Activated CD8-positive, alpha-beta T cell treated with anti-CD3 and anti-CD28 coated beads, Interleukin-2, amount 10 ng/mL, durations not matched to agents 7 days and 5 days (primary cell): Measurements from ENCODE around the gene TRMT44. TPM values are rescaled to one million over a fixed set of nuclear protein-coding genes. Genes with fewer than 3 reads are reported as not detected.

Experiments
- ATAC-seq: fragments of 150-1000 bp; cut with Tn5 transposase; one replicate; pipeline ENCODE4 v1.10.0; 2021; ENCODE audit warnings: moderate library complexity
- CTCF ChIA-PET: fragments of 350-600 bp; sonication (Branson Sonifier 250); formaldehyde crosslinking; loops from one replicate; lab custom pipeline; 2021; ENCODE audit warnings: antibody characterized with exemption; lab: Charles Lee
- POLR2A ChIA-PET: fragments of 350-600 bp; sonication (Branson Sonifier 250); formaldehyde crosslinking; loops from one replicate; lab custom pipeline; 2021; ENCODE audit warnings: antibody characterized with exemption; lab: Charles Lee
- DNase-seq: peaks from one replicate; pipeline ENCODE4 v3.0.0-alpha.2; 2020
- H3K27ac Mint-ChIP-seq: one replicate; pipeline ENCODE4 v1.8.0; 2021; ENCODE audit warnings: mild to moderate bottlenecking, mixed read lengths
- H3K27me3 Mint-ChIP-seq: one replicate; pipeline ENCODE4 v1.8.0; 2021; ENCODE audit warnings: low read depth, mixed read lengths
- H3K36me3 Mint-ChIP-seq: one replicate; pipeline ENCODE4 v1.8.0; 2021; ENCODE audit warnings: low read depth, mixed read lengths
- H3K4me1 Mint-ChIP-seq: one replicate; pipeline ENCODE4 v1.8.0; 2021; ENCODE audit warnings: low read depth, mixed read lengths
- H3K4me3 Mint-ChIP-seq: one replicate; pipeline ENCODE4 v1.8.0; 2021; ENCODE audit warnings: mild to moderate bottlenecking, mixed read lengths
- H3K9me3 Mint-ChIP-seq: one replicate; pipeline ENCODE4 v1.8.0; 2022; ENCODE audit warnings: mixed read lengths; ENCODE audit not compliant: insufficient read depth
- total RNA-seq, 2 experiments: library from RNA; stranded (reverse); gene quantifications; one replicate each; pipeline ENCODE4 v1.2.3, GENCODE V29; 2021

TRMT44 gene
- total RNA-seq, 2 experiments from 2014 or later, result 18.5 to 22.2 TPM

DNA sequence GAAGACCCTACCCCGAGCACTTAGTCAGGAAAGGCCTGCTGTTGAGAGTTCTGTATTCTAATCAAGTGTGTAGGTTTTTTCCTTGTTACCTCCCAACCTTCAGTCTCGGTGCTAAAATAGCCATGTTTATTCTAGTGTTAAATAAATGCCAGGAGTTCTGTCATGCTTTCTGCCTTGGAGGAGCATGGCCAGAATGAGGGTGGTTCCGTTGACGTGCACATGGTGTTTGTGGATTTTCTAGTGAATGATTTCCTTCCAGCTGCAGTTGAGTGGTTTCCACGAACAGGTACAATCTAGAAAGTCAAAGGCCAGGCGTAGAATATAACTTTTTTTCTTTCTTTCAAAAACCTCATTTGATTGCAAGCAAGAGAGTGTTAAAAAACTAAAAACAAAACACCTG is 21.0 kb downstream of the TRMT44 start:
- ChIA-PET POLR2A (no interaction called here), CTCF (no interaction called here)
- ATAC-seq, result no peak

DNA sequence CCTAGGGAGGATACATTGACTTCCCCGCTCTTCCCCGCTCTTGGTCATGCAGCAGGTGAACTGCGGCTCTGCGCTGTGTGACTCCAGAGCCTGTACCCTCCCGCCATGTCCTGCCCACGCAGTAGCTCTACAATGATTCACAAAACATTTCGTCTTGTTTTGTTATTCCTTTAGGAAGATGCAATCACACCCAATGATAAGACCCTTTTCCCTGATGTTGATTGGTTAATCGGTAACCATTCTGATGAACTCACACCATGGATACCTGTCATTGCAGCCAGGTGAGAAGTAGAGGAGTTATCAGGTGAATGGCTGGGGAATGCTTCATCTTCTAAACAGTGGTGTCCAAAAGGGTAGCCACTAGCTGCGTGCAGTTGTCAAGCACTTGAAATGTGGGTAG is 23.2 kb downstream of the TRMT44 start:
- CTCF ChIA-PET, result no interaction called here
- POLR2A ChIA-PET, result no interaction called here

More for the DNA sequence above, 21.0 kb downstream of the TRMT44 start:
- Mint-ChIP-seq H3K4me1 (no peaks in the 10 kb centered on the region), H3K4me3 (no peak overlapping the region), H3K27ac (no peak overlapping the region), H3K9me3 (no peaks in the 10 kb centered on the region), H3K36me3 (peaks cover 15% of the 10 kb centered on the region), H3K27me3 (no peaks in the 10 kb centered on the region)
- DNase-seq, result no peak

GRCh38 chr4:8464381-8464780 is 23.8 kb downstream of the TRMT44 start:
- H3K4me3 Mint-ChIP-seq, result no peak overlapping the region
- H3K9me3 Mint-ChIP-seq, result no peaks in the 10 kb centered on the region
- H3K27ac Mint-ChIP-seq, result no peak overlapping the region
- POLR2A ChIA-PET, result no interaction called here
- CTCF ChIA-PET, result no interaction called here
- ATAC-seq, result no peak
- no peaks in the 10 kb centered on the region for H3K27me3 Mint-ChIP-seq
- peaks cover 10% of the 10 kb centered on the region for H3K36me3 Mint-ChIP-seq
- H3K4me1 Mint-ChIP-seq, result no peaks in the 10 kb centered on the region
- no peak for DNase-seq

More for the DNA sequence above, 23.2 kb downstream of the TRMT44 start:
- ATAC-seq (no peak), DNase-seq (no peak)
- Mint-ChIP-seq H3K4me3 (no peak overlapping the region), H3K4me1 (no peaks in the 10 kb centered on the region), H3K27ac (no peak overlapping the region), H3K9me3 (no peaks in the 10 kb centered on the region), H3K27me3 (no peaks in the 10 kb centered on the region), H3K36me3 (peaks cover 10% of the 10 kb centered on the region)

GRCh38 chr4:8465615-8466611 is 25.3 kb downstream of the TRMT44 start:
- Mint-ChIP-seq H3K9me3 (no peaks in the 10 kb centered on the region), H3K27me3 (no peaks in the 10 kb centered on the region), H3K4me1 (no peaks in the 10 kb centered on the region), H3K4me3 (no peak overlapping the region), H3K27ac (no peak overlapping the region), H3K36me3 (peaks cover 6% of the 10 kb centered on the region)
- DNase-seq (no peak), ATAC-seq (no peak)
- POLR2A ChIA-PET, result no interaction called here
- CTCF ChIA-PET, result no interaction called here

- Mint-ChIP-seq H3K36me3 (peaks cover 4% of the 10 kb centered on the region), H3K27ac (no peak overlapping the region), H3K27me3 (no peaks in the 10 kb centered on the region), H3K9me3 (no peaks in the 10 kb centered on the region), H3K4me3 (no peak overlapping the region), H3K4me1 (no peaks in the 10 kb centered on the region)
- DNase-seq, result no peak
- CTCF ChIA-PET, result no interaction called here
- no peak for ATAC-seq
- POLR2A ChIA-PET, result no interaction called here
Measured at GRCh38 chr4:8467016-8467415, 26.4 kb downstream of the TRMT44 start.

DNA sequence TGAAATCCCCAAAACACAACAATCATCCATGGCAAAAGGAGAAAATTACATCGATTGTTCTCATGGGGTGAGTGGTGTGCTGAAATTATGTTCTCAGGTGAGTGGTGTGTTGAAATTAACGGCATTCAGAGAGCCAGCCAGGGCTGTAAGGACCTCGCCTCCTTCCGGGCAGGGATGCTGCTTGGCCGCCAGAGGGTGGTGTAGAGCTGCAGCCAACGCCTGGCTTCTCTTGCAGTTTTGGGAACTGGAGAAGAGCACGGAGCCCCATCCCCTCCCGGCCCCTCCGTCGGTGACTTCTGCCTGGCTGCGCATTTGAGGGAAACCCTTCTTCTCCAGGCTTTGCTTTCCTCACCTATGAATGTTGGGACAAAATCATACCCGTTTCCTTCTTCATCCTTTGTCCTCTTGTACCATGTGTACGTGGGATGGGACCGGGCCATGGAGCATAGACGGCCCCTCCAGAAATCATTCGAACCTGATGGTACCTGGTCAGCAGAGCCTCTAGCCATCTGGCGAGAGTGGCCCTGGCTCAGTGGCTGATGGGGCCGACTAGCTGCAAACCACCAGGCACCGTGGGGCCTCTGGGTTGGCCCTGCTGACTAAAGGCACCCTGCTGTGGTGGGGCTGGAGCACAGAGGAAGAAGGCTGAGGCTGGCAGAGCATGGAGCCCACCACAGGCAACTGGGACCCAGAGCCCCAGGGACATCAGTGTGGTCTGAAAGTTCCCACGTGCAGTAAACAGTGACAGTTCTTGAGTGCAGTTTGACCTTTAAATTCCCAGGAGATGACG is 28.4 kb downstream of the TRMT44 start:
- DNase-seq (peak; percentile 61), ATAC-seq (peak; percentile 72)
- Mint-ChIP-seq H3K9me3 (no peaks in the 10 kb centered on the region), H3K27ac (no peak overlapping the region), H3K27me3 (no peaks in the 10 kb centered on the region), H3K4me3 (no peak overlapping the region), H3K36me3 (peaks cover 4% of the 10 kb centered on the region), H3K4me1 (no peaks in the 10 kb centered on the region)
- ChIA-PET CTCF (interaction anchor here (0.8 to 1.8 kb wide), 8 partner anchors 10 to 449 kb away, joined by 3 to 7 read pairs (median 3); partner anchors contain the start of gene CPZ), POLR2A (interaction anchor here (0.7 kb wide), 1 partner anchor 1894 kb away, joined by 3 read pairs; the partner anchor contains the start of gene MAN2B2)

DNA sequence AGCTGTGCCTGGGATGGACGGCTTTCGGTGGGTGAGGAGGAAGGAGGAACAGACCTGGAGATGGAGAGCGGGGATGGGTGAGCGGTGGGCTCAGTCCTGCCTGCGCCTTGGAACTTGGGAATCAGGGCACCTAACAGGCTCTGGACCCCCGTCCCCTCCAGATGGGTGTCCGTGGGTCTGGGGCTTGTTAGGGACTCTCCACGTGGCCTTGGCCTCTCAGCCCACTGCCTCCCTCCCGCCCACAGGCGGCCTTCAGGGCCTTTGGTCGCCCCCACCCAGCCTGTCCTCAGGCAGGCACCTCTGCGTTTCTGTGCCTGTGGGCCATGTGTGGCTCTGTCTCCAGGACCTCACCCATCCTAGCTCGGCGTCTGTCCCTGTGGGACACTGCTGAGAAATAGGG is 29.0 kb downstream of the TRMT44 start:
- ATAC-seq, result no peak
- no peak overlapping the region for H3K4me3 Mint-ChIP-seq
- POLR2A ChIA-PET, result interaction anchor here (0.7 kb wide), 1 partner anchor 1895 kb away, joined by 3 read pairs; the partner anchor contains the start of gene MAN2B2
- H3K9me3 Mint-ChIP-seq, result no peaks in the 10 kb centered on the region
- H3K27me3 Mint-ChIP-seq, result no peaks in the 10 kb centered on the region
- CTCF ChIA-PET, result interaction anchor here (1.8 kb wide), 1 partner anchor 10 kb away, joined by 7 read pairs; no protein-coding TSS in a partner anchor
- H3K4me1 Mint-ChIP-seq, result no peaks in the 10 kb centered on the region
- DNase-seq, result no peak
- no peak overlapping the region for H3K27ac Mint-ChIP-seq
- H3K36me3 Mint-ChIP-seq, result peaks cover 4% of the 10 kb centered on the region

DNA sequence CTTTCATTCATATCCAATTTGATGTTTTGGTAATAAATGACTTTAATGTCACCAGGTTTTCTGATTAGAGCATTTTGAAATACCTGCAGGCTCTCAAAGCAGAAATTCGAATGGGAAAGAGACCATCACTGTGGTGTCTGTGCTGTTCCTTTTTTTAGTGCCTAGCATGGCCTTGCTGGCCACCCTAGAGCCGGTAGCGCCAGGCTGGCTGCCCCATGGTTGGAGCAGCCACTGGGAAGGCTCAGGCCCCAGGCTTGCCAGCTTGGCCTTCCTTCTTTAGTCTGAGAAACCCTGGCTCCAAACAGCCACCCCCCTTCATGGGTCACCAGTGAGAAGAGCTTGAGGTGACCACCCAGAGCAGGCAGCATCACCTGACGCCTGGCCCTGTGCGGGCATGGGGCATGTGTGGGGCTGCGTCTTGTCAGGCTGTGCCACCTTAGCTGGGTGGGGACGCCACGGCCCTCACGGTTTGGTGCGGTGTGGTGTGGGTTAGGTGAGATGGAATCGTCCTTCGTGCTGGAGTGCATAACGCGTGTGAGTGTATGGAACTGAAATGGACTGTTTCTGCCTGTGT is 30.0 kb downstream of the TRMT44 start:
- ChIA-PET POLR2A (no interaction called here), CTCF (no interaction called here)
- Mint-ChIP-seq H3K4me1 (no peaks in the 10 kb centered on the region), H3K36me3 (no peaks in the 10 kb centered on the region), H3K27ac (no peak overlapping the region), H3K4me3 (no peak overlapping the region), H3K27me3 (no peaks in the 10 kb centered on the region), H3K9me3 (no peaks in the 10 kb centered on the region)
- DNase-seq (no peak), ATAC-seq (no peak)

- Mint-ChIP-seq H3K27ac (no peak overlapping the region), H3K36me3 (peaks cover 1% of the 10 kb centered on the region)
- CTCF ChIA-PET, result no interaction called here
Measured at GRCh38 chr4:8471211-8471875, 30.8 kb downstream of the TRMT44 start.

DNA sequence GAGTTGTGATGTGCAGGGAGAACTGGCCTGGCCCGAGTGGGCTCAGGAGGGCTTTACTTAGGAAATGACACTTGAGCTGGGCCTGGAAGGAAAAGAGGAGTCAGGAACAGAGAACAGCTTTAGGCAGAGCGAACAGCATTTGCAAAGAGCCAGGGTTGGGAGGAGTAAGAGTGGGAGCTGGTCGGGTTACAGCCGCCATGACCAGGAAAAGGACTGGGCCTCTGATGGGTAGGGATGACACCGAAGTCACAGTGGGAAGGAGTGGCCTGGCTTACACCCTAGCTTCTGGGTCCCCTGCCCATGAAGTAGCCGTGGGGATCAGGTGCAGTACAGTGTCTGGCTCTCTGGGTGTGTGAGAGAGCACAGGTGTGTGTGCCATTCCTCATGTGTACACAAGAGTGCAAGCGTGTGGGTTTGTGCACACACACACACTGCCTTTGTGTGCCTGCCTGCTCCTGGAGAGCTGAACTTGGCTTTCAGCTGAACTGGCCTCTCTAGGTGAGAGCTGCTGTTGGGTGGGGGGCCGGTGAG is 31.6 kb downstream of the TRMT44 start:
- CTCF ChIA-PET, result no interaction called here
- no peaks in the 10 kb centered on the region for H3K27me3 Mint-ChIP-seq
- no peak for ATAC-seq
- H3K4me3 Mint-ChIP-seq, result no peak overlapping the region
- no peak overlapping the region for H3K27ac Mint-ChIP-seq
- H3K4me1 Mint-ChIP-seq, result no peaks in the 10 kb centered on the region
- H3K9me3 Mint-ChIP-seq, result no peaks in the 10 kb centered on the region
- no peak for DNase-seq
- POLR2A ChIA-PET, result no interaction called here
- peaks cover 5% of the 10 kb centered on the region for H3K36me3 Mint-ChIP-seq

More at GRCh38 chr4:8471211-8471875, 30.8 kb downstream of the TRMT44 start:
- POLR2A ChIA-PET, result no interaction called here
- ATAC-seq (no peak), DNase-seq (no peak)
- Mint-ChIP-seq H3K4me1 (no peaks in the 10 kb centered on the region), H3K9me3 (no peaks in the 10 kb centered on the region), H3K4me3 (no peak overlapping the region), H3K27me3 (no peaks in the 10 kb centered on the region)

DNA sequence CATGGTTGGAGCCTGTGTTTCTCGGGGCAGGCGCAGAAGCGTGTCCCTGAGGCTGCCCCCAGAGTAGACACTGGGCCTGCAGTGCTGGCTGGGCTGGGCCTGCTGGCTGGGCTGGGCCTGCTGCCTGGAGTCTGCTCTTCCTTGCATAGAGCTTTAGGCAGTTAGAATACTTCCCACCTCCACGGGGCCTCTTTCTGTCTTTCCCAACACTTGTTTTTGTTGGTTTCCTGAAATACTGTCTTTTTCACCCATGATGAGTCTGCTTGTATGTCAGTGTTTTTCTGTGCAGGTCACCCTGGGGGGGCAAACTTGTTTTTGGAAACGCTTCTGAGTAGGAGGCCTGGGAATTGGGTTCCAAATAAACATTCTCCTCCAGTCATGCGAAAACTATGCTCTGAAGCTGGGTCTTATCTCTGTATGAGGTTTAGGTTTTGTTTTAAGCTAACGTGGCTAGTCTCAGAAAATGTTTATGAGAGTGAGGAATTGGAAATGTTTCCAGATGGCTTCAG is 32.2 kb downstream of the TRMT44 start:
- H3K36me3 Mint-ChIP-seq, result peaks cover 5% of the 10 kb centered on the region
- no peaks in the 10 kb centered on the region for H3K27me3 Mint-ChIP-seq
- H3K27ac Mint-ChIP-seq, result no peak overlapping the region
- H3K9me3 Mint-ChIP-seq, result no peaks in the 10 kb centered on the region
- no peak for DNase-seq
- H3K4me1 Mint-ChIP-seq, result no peaks in the 10 kb centered on the region
- ChIA-PET CTCF (no interaction called here), POLR2A (no interaction called here)
- no peak overlapping the region for H3K4me3 Mint-ChIP-seq
- ATAC-seq, result no peak
